GM23338 (cell line): ENCODE measurements around the gene TRIM15. TPM values are rescaled to one million over a fixed set of nuclear protein-coding genes. Genes with fewer than 3 reads are reported as not detected.
"Not testable (repeated sequence)": the region's sequence is repeated elsewhere in the genome, so short reads cannot be mapped to it uniquely, and the experiment has no call there.

Experiments
- ATAC-seq: fragments of 200-7000 bp; cut with Tn5 transposase; 3 replicates; pipeline ENCODE4 v1.9.1; 2020
- DNase-seq: peaks from one replicate; pipeline ENCODE4 v3.0.0-alpha.2; 2015; ENCODE audit warnings: low spot score
- H2AFZ ChIP-seq: fragments of 200-600 bp; sonication (generic); 2 replicates; pipeline ENCODE4 v1.8.0; 2016; ENCODE audit warnings: antibody characterized with exemption, mild to moderate bottlenecking, moderate library complexity
- H3F3A ChIP-seq: fragments of 200-600 bp; sonication (generic); replicated peaks from 2 replicates; pipeline ENCODE4 v1.8.0; 2017; ENCODE audit warnings: antibody characterized with exemption, mixed run types, low read depth
- H3K27ac ChIP-seq: fragments of 200-600 bp; sonication (generic); 2 replicates; pipeline ENCODE4 v1.6.1; 2016; ENCODE audit warnings: low read depth
- H3K27me3 ChIP-seq: fragments of 200-600 bp; sonication (generic); 2 replicates; pipeline ENCODE4 v1.8.0; 2016; ENCODE audit warnings: mild to moderate bottlenecking, mixed run types, moderate library complexity; ENCODE audit not compliant: insufficient read depth
- H3K36me3 ChIP-seq: fragments of 200-600 bp; sonication (generic); 2 replicates; pipeline ENCODE4 v1.8.0; 2016; ENCODE audit warnings: mild to moderate bottlenecking; ENCODE audit not compliant: insufficient read depth
- H3K4me1 ChIP-seq: fragments of 200-600 bp; sonication (generic); 2 replicates; pipeline ENCODE4 v1.8.0; 2016; ENCODE audit warnings: mild to moderate bottlenecking, moderate library complexity; ENCODE audit not compliant: insufficient read depth
- H3K4me2 ChIP-seq: fragments of 200-600 bp; sonication (generic); 2 replicates; pipeline ENCODE4 v1.7.1; 2017; ENCODE audit warnings: mixed run types
- H3K4me3 ChIP-seq: fragments of 200-600 bp; sonication (generic); 2 replicates; pipeline ENCODE4 v1.6.1; 2016; ENCODE audit warnings: mixed run types
- H3K79me2 ChIP-seq: fragments of 200-600 bp; sonication (generic); replicated peaks from 2 replicates; pipeline ENCODE4 v1.8.0; 2017; ENCODE audit warnings: mild to moderate bottlenecking; ENCODE audit not compliant: insufficient read depth
- H3K9me2 ChIP-seq: fragments of 200-600 bp; sonication (generic); 2 replicates; pipeline ENCODE4 v1.8.0; 2017; ENCODE audit not compliant: insufficient read depth
- H4K20me1 ChIP-seq: fragments of 200-600 bp; sonication (generic); replicated peaks from 2 replicates; pipeline ENCODE4 v1.8.0; 2017; ENCODE audit warnings: mild to moderate bottlenecking; ENCODE audit not compliant: insufficient read depth
- H3K27ac Mint-ChIP-seq: 2 replicates; pipeline ENCODE4 v1.8.0; 2020; ENCODE audit warnings: inconsistent platforms, mild to moderate bottlenecking, moderate library complexity, mixed read lengths
- H3K27me3 Mint-ChIP-seq: 3 replicates; pipeline ENCODE4 v1.8.0; 2022; ENCODE audit warnings: low read depth, mild to moderate bottlenecking, moderate library complexity, mixed read lengths, inconsistent platforms; ENCODE audit not compliant: insufficient read depth, poor library complexity
- H3K36me3 Mint-ChIP-seq: 3 replicates; pipeline ENCODE4 v1.8.0; 2021; ENCODE audit warnings: low read depth, mild to moderate bottlenecking, inconsistent platforms, moderate library complexity, mixed read lengths
- H3K4me1 Mint-ChIP-seq: 3 replicates; pipeline ENCODE4 v1.8.0; 2020; ENCODE audit warnings: mild to moderate bottlenecking, inconsistent platforms, mixed read lengths
- H3K4me3 Mint-ChIP-seq: 3 replicates; pipeline ENCODE4 v1.8.0; 2021; ENCODE audit warnings: moderate library complexity, mild to moderate bottlenecking, inconsistent platforms, mixed read lengths
- H3K9me3 Mint-ChIP-seq: 3 replicates; pipeline ENCODE4 v1.8.0; 2020; ENCODE audit warnings: moderate library complexity, mild to moderate bottlenecking, inconsistent platforms, mixed read lengths
- CREB1 ChIP-seq: fragments of 250-450 bp; sonication (Bioruptor Pico); IDR thresholded peaks from 2 replicates; pipeline ENCODE4 v1.5.0; 2020; ENCODE audit warnings: low read depth, mild to moderate bottlenecking, moderate library complexity
- JUNB ChIP-seq: IDR thresholded peaks from one replicate; pipeline ENCODE4 v1.6.1; 2016; ENCODE audit warnings: antibody characterized with exemption; ENCODE audit not compliant: unreplicated experiment
- POLR2AphosphoS5 ChIP-seq: IDR thresholded peaks from 2 replicates; pipeline ENCODE4 v1.6.1; 2016; ENCODE audit warnings: antibody characterized with exemption, low read depth
- STAT1 ChIP-seq: IDR thresholded peaks from one replicate; pipeline ENCODE4 v1.6.1; 2016; ENCODE audit warnings: antibody characterized with exemption; ENCODE audit not compliant: unreplicated experiment
- ZNF114 ChIP-seq: fragments of 250-450 bp; sonication (Bioruptor Pico); IDR thresholded peaks from 2 replicates; pipeline ENCODE4 v1.5.0; 2020; ENCODE audit warnings: mild to moderate bottlenecking, moderate library complexity
- ZNF331 ChIP-seq: fragments of 250-450 bp; sonication (Bioruptor Pico); IDR thresholded peaks from 2 replicates; pipeline ENCODE4 v1.5.0; 2020; ENCODE audit warnings: low read depth, mild to moderate bottlenecking, moderate library complexity
- polyA plus RNA-seq: library from polyadenylated mRNA; unstranded; fragments of >200 nt; fragmentation: Nextera tagmentation; extraction: Ambion mirVana; gene quantifications from 2 replicates; pipeline ENCODE4 v1.2.1, GENCODE V29; 2016
- total RNA-seq: library from RNA; depleted of rRNA; stranded (reverse); fragments of >200 nt; shearing (Covaris generic); gene quantifications from 2 replicates; pipeline ENCODE4 v1.2.3, GENCODE V29; 2014
- TF ChIP-seq, protein P1 (sequence below), 2 experiments: fragments of 200-600 bp in 1 of 2; sonication (generic) in 1 of 2; conservative IDR thresholded peaks; 2 replicates each; pipeline versions ENCODE4 v1.5.1 to v1.6.1; 2016 to 2017; ENCODE audit warnings: antibody characterized with exemption in 2 of 2, low read depth in 2 of 2, mild to moderate bottlenecking in 2 of 2, moderate library complexity in 1 of 2
- TF ChIP-seq, protein P2 (sequence below): IDR thresholded peaks from one replicate; pipeline ENCODE4 v1.6.1; 2018; ENCODE audit warnings: antibody characterized with exemption; ENCODE audit not compliant: unreplicated experiment
- TF ChIP-seq, protein P3 (sequence below): IDR thresholded peaks from 2 replicates; pipeline ENCODE4 v1.6.1; 2016; ENCODE audit warnings: antibody characterized with exemption

The TRIM15 gene
- total and polyA plus RNA-seq, 2 experiments from 2014 or later = 0.21 to 1.0 TPM

DNA sequence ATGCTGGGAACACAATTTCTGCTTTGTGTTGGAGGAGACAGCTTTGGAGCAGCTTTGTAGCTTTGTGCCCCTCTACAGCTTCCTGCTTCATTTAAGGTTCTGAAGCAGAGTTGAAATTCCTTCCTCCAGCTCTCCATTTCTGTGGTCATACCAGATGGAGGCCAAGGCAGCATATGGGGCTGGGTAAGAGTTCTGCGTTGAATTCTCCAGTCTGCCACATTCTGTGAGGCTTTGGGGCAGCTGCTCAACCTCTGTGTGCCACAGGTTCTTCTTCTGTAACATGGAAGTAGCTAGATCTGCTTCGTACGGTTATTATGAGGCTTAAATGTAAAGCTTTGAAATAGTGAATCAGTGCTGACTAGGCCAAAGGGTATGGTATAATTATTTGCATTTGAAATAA lies 52.8 kb downstream of the TRIM15 start (continued):
- TF ChIP-seq, protein P1, sequence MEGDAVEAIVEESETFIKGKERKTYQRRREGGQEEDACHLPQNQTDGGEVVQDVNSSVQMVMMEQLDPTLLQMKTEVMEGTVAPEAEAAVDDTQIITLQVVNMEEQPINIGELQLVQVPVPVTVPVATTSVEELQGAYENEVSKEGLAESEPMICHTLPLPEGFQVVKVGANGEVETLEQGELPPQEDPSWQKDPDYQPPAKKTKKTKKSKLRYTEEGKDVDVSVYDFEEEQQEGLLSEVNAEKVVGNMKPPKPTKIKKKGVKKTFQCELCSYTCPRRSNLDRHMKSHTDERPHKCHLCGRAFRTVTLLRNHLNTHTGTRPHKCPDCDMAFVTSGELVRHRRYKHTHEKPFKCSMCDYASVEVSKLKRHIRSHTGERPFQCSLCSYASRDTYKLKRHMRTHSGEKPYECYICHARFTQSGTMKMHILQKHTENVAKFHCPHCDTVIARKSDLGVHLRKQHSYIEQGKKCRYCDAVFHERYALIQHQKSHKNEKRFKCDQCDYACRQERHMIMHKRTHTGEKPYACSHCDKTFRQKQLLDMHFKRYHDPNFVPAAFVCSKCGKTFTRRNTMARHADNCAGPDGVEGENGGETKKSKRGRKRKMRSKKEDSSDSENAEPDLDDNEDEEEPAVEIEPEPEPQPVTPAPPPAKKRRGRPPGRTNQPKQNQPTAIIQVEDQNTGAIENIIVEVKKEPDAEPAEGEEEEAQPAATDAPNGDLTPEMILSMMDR (conservative IDR thresholded peaks at IDR 0.05; ENCODE audit: low read depth in 2 of 2) = no peak
- TF ChIP-seq POLR2AphosphoS5 (no peak), ZNF331 (CRISPR knock-in tag) (no peak), JUNB (no peak), STAT1 (no peak), CREB1 (no peak), ZNF114 (CRISPR knock-in tag) (no peak)
- TF ChIP-seq, protein P2, sequence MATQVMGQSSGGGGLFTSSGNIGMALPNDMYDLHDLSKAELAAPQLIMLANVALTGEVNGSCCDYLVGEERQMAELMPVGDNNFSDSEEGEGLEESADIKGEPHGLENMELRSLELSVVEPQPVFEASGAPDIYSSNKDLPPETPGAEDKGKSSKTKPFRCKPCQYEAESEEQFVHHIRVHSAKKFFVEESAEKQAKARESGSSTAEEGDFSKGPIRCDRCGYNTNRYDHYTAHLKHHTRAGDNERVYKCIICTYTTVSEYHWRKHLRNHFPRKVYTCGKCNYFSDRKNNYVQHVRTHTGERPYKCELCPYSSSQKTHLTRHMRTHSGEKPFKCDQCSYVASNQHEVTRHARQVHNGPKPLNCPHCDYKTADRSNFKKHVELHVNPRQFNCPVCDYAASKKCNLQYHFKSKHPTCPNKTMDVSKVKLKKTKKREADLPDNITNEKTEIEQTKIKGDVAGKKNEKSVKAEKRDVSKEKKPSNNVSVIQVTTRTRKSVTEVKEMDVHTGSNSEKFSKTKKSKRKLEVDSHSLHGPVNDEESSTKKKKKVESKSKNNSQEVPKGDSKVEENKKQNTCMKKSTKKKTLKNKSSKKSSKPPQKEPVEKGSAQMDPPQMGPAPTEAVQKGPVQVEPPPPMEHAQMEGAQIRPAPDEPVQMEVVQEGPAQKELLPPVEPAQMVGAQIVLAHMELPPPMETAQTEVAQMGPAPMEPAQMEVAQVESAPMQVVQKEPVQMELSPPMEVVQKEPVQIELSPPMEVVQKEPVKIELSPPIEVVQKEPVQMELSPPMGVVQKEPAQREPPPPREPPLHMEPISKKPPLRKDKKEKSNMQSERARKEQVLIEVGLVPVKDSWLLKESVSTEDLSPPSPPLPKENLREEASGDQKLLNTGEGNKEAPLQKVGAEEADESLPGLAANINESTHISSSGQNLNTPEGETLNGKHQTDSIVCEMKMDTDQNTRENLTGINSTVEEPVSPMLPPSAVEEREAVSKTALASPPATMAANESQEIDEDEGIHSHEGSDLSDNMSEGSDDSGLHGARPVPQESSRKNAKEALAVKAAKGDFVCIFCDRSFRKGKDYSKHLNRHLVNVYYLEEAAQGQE = no peak

DNA sequence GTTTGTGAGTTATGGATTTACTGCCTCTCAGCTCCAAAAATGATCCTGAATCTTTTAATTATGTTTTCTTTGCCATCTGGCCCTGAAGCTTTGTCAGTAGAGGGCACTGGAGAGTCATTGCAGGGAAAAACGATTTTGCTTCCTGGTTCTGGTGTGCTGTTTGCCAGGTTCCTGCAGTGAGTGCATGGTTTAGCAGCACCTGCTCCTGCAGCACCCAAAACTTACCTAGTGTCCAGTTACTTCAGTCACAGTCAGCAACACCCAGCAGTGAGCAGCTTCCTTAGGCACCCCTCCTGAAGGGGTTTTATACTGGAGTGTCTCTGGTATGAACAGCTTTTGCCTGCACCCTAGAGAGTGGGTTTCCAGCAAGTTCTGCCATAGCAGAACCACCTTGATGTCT lies 55.9 kb downstream of the TRIM15 start:
- Histone ChIP-seq H3K27me3 (peaks cover 7% of the 10 kb centered on the region; the same call in 1 of the 2 replicates), H3K9me2 (no peaks in the 10 kb centered on the region), H4K20me1 (no peaks in the 10 kb centered on the region), H2AFZ (no peak overlapping the region), H3K4me1 (peaks cover 9% of the 10 kb centered on the region; the same call in 1 of the 2 replicates), H3K79me2 (no peaks in the 10 kb centered on the region), H3K4me3 (no peak overlapping the region), H3K36me3 (no peaks in the 10 kb centered on the region), H3K4me2 (no peak overlapping the region), H3K27ac (no peak overlapping the region), H3F3A (no peaks in the 10 kb centered on the region)
- H3K9me3 Mint-ChIP-seq = peaks cover 28% of the 10 kb centered on the region
- H3K27ac Mint-ChIP-seq = no peak overlapping the region
- peak; percentile 78 for DNase-seq
- H3K4me3 Mint-ChIP-seq = no peak overlapping the region
- peaks cover 14% of the 10 kb centered on the region for H3K36me3 Mint-ChIP-seq
- TF ChIP-seq, protein P1 (conservative IDR thresholded peaks at IDR 0.05; ENCODE audit: low read depth in 2 of 2) = peak; percentile 88 to 91
- TF ChIP-seq, protein P3, sequence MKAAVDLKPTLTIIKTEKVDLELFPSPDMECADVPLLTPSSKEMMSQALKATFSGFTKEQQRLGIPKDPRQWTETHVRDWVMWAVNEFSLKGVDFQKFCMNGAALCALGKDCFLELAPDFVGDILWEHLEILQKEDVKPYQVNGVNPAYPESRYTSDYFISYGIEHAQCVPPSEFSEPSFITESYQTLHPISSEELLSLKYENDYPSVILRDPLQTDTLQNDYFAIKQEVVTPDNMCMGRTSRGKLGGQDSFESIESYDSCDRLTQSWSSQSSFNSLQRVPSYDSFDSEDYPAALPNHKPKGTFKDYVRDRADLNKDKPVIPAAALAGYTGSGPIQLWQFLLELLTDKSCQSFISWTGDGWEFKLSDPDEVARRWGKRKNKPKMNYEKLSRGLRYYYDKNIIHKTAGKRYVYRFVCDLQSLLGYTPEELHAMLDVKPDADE = no peak
- H3K4me1 Mint-ChIP-seq = peaks cover 11% of the 10 kb centered on the region
- H3K27me3 Mint-ChIP-seq = peaks cover 13% of the 10 kb centered on the region
- ATAC-seq = peak; percentile 77

DNA sequence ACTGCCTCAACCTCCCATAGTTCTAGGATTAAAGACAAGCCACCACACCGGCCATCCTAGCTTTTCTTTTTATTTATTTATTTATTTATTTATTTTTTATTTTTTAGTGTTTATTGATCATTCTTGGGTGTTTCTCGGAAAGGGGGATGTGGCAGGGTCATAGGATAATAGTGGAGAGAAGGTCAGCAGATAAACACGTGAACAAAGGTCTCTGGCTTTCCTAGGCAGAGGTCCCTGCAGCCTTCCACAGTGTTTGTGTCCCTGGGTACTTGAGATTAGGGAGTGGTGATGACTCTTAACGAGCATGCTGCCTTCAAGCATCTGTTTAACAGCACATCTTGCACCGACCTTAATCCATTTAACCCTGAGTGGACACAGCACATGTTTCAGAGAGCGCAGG lies 58.0 kb downstream of the TRIM15 start:
- ATAC-seq, H3K4me1 Mint-ChIP-seq, H2AFZ ChIP-seq, H3K4me3 ChIP-seq, H3K27ac ChIP-seq, H3K27me3 Mint-ChIP-seq, H4K20me1 ChIP-seq, H3K4me1 ChIP-seq, H3F3A ChIP-seq, H3K79me2 ChIP-seq, H3K9me2 ChIP-seq, H3K4me2 ChIP-seq, H3K36me3 ChIP-seq, H3K4me3 Mint-ChIP-seq, H3K27ac Mint-ChIP-seq, DNase-seq, H3K27me3 ChIP-seq: not testable (repeated sequence)
- Mint-ChIP-seq H3K36me3 (peaks cover 14% of the 10 kb centered on the region), H3K9me3 (peaks cover 24% of the 10 kb centered on the region)

DNA sequence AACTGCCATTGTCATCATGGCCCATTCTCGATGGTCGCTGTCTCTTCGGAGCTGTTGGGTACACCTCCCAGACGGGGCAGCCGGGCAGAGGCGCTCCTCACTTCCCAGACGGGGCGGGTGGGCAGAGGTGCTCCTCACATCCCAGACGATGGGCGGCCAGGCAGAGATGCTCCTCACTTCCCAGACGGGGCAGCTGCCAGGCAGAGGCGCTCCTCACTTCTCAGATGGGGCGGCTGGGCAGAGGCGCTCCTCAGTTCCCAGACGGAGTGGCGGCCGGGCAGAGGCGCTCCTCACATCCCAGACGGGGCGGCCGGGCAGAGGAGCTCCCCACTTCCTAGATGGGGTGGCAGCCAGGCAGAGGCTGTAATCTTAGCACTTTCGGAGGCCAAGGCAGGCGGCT lies 58.6 kb downstream of the TRIM15 start:
- not testable (repeated sequence) for H3K9me2 ChIP-seq

More for the DNA sequence above, 58.6 kb downstream of the TRIM15 start:
- H2AFZ ChIP-seq, H4K20me1 ChIP-seq, H3K4me3 Mint-ChIP-seq, H3K4me1 ChIP-seq, H3K79me2 ChIP-seq, H3K27me3 Mint-ChIP-seq, H3K4me2 ChIP-seq, H3K4me3 ChIP-seq, H3K27ac Mint-ChIP-seq, H3K36me3 ChIP-seq, H3K27ac ChIP-seq, H3F3A ChIP-seq, H3K27me3 ChIP-seq, DNase-seq, ATAC-seq, H3K4me1 Mint-ChIP-seq: not testable (repeated sequence)
- Mint-ChIP-seq H3K36me3 (peaks cover 14% of the 10 kb centered on the region), H3K9me3 (peaks cover 24% of the 10 kb centered on the region)
